HuH-7 (cell line): ENCODE results near the gene NT5C3B.
A peak's percentile ranks its signal among the peaks of the same experiment; 100 is the strongest.

ENCODE experiments used
- DNase-seq: peaks from one replicate; pipeline ENCODE4 v3.0.0; 2011; ENCODE audit warnings: low spot score

The NT5C3B gene

DNA sequence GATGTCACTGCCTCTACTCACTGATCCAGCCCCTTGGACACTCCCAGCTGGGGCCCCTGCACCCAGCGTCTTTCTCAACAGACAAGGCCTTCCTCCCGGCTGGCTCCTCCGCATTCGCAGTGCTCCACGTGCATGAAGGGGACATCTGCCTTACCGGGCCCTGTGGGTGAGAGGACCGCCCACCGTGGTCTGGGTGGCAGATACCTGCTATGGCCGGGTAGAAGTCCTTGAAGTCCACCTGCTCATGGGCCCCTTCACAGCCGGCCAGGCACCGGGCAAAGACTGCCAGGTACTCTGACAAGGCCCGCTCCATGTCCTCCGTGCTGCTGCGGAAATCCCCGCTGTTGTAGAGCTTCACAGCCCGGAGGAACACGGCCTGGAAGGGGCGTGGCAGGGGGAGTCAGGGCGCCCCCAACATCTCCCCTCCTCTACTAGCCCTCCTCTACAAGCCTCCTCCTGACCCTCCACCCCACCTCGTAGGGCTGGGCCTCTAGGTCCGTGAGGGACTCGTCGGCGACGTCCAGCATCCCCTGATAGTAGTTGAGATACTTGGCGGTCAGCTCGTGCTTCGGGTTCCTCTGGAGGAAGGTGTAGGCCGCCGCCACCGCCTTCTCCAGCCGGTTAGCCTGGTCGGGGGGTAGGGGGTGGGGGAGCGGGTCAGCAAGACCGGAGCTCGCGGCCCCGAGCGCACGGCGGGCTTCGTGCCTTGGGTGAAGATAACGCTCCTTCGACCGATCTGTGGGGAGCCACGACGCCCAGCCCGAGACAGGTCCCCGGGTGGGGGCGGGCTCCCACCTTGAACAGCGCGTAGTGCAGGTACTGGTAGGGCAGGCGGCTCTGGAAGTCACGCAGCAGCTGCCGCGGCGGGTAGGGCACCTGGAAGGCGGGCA, 25.1 kb downstream of the NT5C3B start:
- no peak for DNase-seq

DNA sequence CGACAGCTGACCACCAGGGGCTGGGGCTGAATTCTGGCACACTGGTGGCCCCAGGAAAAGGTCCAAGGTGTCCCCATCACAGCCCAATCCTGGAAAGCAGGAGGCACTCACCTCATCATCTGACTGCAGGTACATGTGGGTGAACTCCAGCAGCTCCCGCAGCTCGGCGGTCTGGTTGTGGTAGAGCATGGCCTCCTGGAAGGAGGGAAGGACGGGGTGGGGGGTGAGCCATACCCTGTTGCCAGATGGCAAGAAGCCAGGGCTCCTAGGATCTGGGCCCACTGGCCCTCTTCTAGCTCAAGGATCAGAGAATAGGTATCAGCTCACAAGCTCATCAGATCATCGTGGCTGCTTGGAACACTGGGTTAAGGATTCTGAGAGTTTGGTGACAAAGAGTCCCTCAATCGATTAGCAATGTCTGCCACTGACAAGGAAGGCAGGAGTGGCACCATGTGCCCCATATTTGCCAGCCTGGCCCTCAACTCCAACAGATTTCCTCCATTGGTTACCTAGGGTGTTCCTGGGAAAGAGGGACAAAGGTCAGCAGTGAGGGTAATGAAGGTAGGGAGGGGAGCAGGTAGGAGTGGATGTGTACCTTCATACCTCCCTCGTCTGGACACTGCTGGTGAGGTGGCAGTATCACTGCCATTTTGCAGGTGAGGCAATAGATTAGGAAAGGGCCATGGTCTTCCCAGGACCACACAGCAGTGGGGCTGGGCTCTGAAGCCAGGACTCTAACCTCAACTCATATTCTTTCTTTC, 29.2 kb downstream of the NT5C3B start:
- DNase-seq = no peak

DNA sequence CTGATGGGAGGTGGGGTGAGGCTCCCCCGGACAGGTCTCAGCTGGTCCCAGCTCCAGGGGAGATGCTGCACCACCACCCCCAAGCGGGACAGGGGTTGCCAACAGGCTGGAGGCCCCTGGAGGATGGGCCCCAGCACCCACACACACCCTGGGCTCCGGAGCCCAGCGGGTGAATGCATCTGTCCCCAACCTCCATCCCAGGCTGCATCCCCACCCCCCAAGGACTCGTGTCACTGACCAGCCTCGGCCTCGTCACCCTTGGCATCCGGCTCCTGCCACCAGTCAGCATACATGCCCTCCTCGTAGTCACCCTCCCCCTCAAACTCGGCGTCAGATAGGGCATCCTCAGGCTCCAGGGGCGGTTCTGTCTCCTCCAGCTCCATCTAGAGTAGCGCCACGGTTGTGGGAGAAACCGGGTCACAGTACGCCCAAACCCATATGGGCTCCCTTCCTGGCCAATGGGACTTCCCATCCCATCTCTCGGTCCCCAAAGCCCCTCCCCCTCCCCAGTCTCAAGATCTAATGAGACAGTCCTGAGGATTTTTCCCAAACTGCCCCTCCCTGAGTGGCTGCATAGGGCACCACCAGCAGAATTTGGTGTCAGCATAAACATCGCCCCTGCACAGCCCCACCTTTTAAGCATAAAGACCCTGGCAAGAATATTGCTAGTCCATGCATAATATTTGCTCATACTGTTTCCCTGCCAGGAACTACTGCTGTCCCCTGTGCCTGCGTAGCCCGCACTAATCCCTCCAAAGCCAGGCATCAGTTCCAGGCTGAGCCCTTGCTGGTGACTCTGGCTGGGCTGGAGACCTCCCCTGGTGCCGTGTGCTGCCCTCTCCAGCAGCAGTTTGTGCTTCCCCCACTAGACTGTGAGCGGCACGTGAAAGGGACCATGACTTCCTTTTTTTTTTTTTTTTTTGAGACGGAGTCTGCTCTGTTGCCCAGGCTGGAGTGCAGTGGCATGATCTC, 32.7 kb downstream of the NT5C3B start:
- no peak for DNase-seq

DNA sequence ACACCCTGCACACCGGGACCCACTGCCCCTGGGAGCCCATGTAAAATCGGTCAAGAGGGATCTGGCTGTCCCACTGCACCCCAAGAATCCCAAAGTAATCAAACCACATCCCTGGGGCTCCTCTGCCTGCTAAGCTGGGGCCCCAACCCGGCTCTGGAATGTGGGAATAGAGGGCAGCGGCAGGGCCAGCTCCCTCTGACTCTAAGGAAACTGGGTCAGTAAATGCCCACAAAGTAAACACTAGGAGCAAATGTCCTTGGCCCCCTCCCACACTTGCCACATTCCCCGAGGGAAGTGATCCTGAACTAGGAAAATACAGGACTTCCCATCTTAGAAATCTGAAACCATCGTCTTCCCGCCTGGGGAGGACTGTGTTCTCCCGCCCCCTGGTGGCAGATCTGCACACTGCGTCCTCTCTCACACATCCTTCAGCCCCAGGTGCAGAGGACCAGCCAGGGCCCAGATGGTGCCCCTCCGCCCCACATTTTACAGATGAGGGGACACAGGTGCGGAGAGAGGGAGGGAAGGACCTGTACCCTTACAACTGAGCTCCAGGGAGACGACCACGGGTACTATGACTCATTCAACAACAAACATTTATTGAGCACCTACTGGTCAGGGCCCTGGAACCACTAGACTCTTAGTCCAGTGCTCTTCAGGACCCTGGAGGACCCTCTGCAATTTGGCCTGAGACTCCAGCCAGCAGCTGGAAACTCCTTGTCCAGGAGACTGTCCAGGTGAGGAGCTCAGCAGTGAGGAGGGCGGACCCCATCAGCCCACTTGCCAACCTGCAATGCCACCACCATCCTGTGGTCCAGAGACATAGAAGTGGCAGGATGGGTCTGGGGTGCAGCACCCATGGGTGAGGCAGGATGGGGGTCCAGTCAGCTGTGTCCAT, 34.4 kb downstream of the NT5C3B start:
- peak; percentile 85 for DNase-seq

- no peak for DNase-seq
Measured at GRCh38 chr17:41800601-41801373, 35.2 kb downstream of the NT5C3B start.

DNA sequence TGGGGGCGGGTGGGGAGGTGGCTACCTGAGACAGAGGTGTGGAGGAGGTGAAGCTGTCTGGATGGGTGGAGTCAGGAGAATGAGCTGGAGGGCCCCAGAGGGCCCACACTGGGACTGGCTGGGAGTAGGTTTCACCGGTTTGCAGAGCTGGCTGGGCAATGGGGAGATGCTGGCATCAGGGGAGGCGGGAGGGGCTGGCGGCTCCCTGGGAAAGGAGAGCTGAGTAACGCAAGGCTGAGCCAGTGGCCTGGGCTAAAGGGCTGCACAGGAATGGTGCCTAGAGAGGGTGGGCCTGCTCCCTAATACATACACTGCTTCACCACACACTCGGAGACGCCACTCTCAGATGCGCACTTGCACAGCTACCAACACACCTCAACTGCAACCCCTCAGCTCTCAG, 36.7 kb downstream of the NT5C3B start:
- no peak for DNase-seq

- DNase-seq = no peak
Measured at GRCh38 chr17:41797377-41797776, 38.7 kb downstream of the NT5C3B start.

DNA sequence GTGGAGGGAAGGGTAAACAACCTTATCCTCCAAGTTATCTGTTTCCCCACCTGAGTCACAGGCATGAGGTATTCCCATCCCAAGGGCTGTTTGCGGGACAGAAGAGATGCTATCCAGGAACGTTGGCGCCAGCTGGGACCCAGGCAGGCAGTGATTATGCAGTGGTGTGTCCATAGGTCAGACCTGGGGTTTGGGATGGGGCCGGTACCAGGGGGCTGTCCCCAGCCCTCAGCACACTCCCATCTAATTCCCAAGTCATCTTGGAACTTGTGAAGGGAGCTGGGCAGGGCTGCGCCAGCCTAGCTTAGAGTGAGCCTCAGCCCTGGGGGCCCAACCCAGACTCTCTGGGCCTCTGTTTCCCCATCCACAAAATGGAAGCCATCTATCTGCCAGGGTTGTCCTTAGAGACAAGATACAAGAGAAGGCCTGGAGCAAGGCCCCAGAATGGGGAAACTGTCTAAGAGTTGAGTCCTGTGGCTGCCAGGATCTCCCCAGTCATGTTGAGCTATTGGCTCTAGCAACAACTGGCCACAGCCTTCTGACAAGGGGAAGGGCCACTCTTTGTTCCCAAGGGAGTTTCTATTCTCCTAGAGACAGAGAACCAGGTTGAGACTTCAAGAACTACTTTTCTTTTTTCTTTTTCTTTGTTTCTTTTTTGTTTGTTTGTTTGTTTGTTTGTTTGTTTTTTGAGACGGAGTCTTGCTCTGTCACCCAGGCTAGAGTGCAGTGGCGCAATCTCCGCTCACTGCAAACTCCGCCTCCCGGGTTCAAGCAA, 39.7 kb downstream of the NT5C3B start:
- no peak for DNase-seq

- no peak for DNase-seq
Measured at GRCh38 chr17:41794540-41794975, 41.5 kb downstream of the NT5C3B start.

- no peak for DNase-seq
Measured at GRCh38 chr17:41793784-41794539, 42.1 kb downstream of the NT5C3B start.

DNA sequence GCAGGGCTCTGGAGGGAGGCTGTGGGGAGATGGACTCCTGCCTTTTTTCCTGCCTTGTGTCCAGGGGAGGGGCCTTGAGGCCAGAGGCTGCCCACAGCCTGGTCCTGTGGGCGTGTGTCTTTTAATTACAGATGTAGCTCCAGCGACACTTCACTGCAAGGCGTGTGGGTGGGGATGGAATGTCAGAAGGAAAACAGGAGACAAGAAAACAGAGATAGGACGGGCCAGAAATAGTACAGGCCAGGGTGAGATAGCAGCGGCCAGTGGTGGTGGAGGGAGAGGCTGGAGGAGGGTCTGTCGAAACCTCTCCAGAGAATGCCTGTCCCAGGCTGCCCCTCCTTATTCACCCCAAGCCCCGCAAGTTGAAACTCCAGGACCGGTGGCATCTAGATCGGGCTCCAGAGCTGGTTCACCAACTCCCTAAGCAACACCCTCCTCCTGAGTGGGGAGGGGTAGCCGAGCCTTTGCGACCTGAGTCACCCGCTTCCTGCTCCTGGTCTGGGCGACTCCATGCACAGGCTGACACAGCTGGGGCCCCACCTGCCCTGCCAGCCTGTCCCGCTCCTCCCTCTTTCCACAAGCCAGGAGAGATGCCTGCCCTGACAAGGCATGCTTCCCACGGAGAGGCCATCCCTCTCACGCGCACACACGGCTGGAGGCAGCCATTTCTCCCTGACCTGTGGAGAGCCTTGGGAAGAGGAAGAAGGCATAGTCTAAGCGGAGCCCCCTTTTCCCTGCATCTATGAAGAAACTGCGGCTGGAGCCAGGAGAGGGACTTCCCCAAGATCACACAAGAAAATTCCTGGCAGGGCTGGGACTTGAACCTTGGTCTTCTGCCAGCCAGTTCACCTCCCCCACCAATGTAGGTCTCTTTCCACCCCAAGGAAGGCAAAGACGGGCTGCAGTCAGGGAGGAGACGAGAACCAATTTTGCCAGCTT, 42.9 kb downstream of the NT5C3B start:
- DNase-seq = peak; percentile 58

DNA sequence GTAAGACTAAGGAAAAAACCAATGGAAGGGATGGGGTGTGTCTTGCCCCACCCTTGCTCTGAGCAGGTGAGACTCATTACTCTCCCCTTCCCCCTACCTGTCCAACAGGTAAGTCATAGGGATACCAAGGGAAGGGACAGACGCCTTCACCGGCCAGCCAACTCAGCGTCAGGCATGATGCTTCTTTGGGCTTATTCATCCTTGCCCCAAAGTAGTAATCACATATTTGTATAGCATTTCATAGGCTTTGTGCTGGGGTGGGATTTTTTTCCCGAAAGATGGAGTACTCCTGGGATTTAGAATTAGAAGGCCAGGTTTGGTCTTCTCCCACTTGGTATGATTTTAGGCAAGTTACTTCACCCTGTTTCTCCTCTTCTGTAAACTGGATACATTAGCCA, 49.0 kb downstream of the NT5C3B start:
- no peak for DNase-seq

- peak; percentile 99 for DNase-seq
Measured at GRCh38 chr17:41786227-41787020, 49.6 kb downstream of the NT5C3B start, which contains the start of gene JUP. TSS of gene JUP (minus strand) at chr17:41786711. CDS start at chr17:41771854, 14,857 bp downstream.

GRCh38 chr17:41785859-41786226, 50.2 kb downstream of the NT5C3B start:
- no peak for DNase-seq

DNA sequence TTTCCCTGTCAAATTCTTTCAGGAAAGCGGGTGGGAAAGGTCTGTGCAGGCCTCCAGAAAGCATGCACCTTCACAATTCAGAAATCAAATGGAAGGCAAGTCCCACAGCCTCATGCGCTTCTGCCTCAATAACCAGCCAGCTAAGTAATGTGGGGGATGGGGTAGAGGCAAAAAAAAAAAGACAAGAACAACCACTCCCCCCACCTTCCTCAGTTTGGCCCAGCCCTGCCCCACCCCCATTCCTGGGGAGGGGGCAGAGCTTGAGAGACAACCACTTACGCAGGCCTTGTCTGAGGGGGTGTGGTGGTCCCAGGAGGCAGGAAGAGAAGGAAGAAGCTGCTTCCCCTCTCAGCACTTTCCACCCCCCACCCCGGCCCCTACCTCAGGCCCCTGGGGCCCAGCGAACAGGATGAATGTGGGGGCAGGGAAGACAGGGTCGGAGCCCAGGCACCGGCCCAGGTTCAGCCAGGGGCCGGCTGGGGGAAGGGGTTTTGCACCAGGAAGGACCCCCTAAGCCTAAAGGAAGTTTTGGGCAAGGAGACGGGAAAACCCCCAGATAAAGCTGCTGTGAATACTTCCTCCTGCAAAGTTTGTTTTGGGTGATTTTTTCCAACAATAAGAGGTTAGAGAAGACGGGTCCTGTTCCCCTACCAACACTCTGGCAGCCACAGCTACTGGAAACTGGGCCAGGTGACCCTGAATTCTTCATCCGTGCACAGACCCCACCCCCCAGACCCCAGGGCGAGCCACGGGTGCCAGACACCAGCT, 50.8 kb downstream of the NT5C3B start:
- DNase-seq = no peak

GRCh38 chr17:41784207-41784744, 51.8 kb downstream of the NT5C3B start:
- no peak for DNase-seq
